A673 (cell line): ENCODE results near the gene TMEM258. TPM values are rescaled to one million over a fixed set of nuclear protein-coding genes. Genes with fewer than 3 reads are reported as not detected.

Experiments
- BruUV-seq: library from RNA; stranded (reverse); fragments of 400-500 nt; replicated peaks from 2 replicates; lab custom pipeline; 2021; lab: Mats Ljungman, UMichigan
- CTCF ChIA-PET: fragments of 300-600 bp; sonication (Branson Sonifier 250); formaldehyde crosslinking; loops from one replicate; lab custom pipeline; 2022; ENCODE audit warnings: antibody characterized with exemption; lab: Charles Lee
- POLR2A ChIA-PET: fragments of 300-600 bp; sonication (Branson Sonifier 250); formaldehyde crosslinking; loops from one replicate; lab custom pipeline; 2022; ENCODE audit warnings: antibody characterized with exemption; ENCODE audit not compliant: low non-redundant PET; lab: Charles Lee
- DNase-seq: peaks from one replicate; pipeline ENCODE4 v3.0.0-alpha.2; 2015; ENCODE audit warnings: low spot score
- H3K27ac ChIP-seq: fragments of 200-600 bp; sonication (generic); 2 replicates; pipeline ENCODE4 v1.5.1; 2016; ENCODE audit warnings: mixed run types, low read depth, mild to moderate bottlenecking, mixed read lengths, antibody characterized with exemption, low read length; ENCODE audit not compliant: poor library complexity, severe bottlenecking
- H3K27me3 ChIP-seq: fragments of 200-600 bp; sonication (generic); replicated peaks from 2 replicates; pipeline ENCODE4 v1.6.1; 2017; ENCODE audit warnings: mixed run types, low read depth, mild to moderate bottlenecking, mixed read lengths, antibody characterized with exemption, low read length; ENCODE audit not compliant: insufficient read depth, poor library complexity
- H3K36me3 ChIP-seq: fragments of 200-600 bp; sonication (generic); 2 replicates; pipeline ENCODE4 v1.6.1; 2016; ENCODE audit warnings: mixed run types, mild to moderate bottlenecking, mixed read lengths, antibody characterized with exemption, low read length; ENCODE audit not compliant: insufficient read depth, poor library complexity, severe bottlenecking
- H3K4me1 ChIP-seq: fragments of 200-600 bp; sonication (generic); 2 replicates; pipeline ENCODE4 v1.6.1; 2017; ENCODE audit warnings: mixed run types, mild to moderate bottlenecking, mixed read lengths, antibody characterized with exemption, low read length; ENCODE audit not compliant: insufficient read depth, poor library complexity, severe bottlenecking
- H3K4me3 ChIP-seq: fragments of 200-600 bp; sonication (generic); 2 replicates; pipeline ENCODE4 v1.5.1; 2016; ENCODE audit warnings: low read depth, mixed run types, mild to moderate bottlenecking, mixed read lengths, low read length; ENCODE audit not compliant: poor library complexity, severe bottlenecking
- H3K9me3 ChIP-seq: fragments of 200-600 bp; sonication (generic); 2 replicates; pipeline ENCODE4 v1.6.1; 2016; ENCODE audit warnings: mixed run types, low read depth, mild to moderate bottlenecking, mixed read lengths, antibody characterized with exemption, low read length; ENCODE audit not compliant: poor library complexity, severe bottlenecking
- CTCF ChIP-seq: fragments of 300-800, 200-600 bp; sonication (generic); conservative IDR thresholded peaks from 2 replicates; pipeline ENCODE4 v1.5.1; 2017; ENCODE audit warnings: low read depth, mild to moderate bottlenecking, antibody characterized with exemption, low read length, moderate library complexity, mixed read lengths
- EZH2 ChIP-seq: fragments of 200-600 bp; sonication (generic); IDR thresholded peaks from 2 replicates; pipeline ENCODE4 v1.6.1; 2017; ENCODE audit warnings: borderline replicate concordance, low read depth, mild to moderate bottlenecking, mixed read lengths, antibody characterized with exemption, low read length; ENCODE audit not compliant: poor library complexity, severe bottlenecking
- intact Hi-C: fragments of 100-400 bp; cut with micrococcal nuclease; formaldehyde crosslinking; loops from one replicate; pipeline ENCODE4 v1.10.0; 2022; ENCODE audit not compliant: unreplicated experiment
- total RNA-seq: library from RNA; stranded (reverse); gene quantifications from 2 replicates; pipeline ENCODE4 v1.2.3, GENCODE V29; 2021

TMEM258 gene
- total RNA-seq, 1 experiment from 2014 or later: 138 TPM

- Histone ChIP-seq H3K4me1 (peaks cover 10% of the 10 kb centered on the region), H3K4me3 (no peak overlapping the region), H3K27me3 (no peaks in the 10 kb centered on the region), H3K9me3 (no peaks in the 10 kb centered on the region), H3K36me3 (no peaks in the 10 kb centered on the region), H3K27ac (no peak overlapping the region)
- no peak for TF ChIP-seq EZH2
- intact Hi-C loops: no loop called here
- BruUV-seq: no TSS peak
- ChIA-PET POLR2A (no interaction called here), CTCF (interaction anchor here (0.9 kb wide), 1 partner anchor 392 kb away, joined by 5 read pairs; no protein-coding TSS in a partner anchor)
- DNase-seq: no peak
Measured at GRCh38 chr11:61778357-61778886, 14.0 kb downstream of the TMEM258 start.

GRCh38 chr11:61777234-61778090, 14.9 kb downstream of the TMEM258 start:
- DNase-seq: peak; percentile 61
- ChIA-PET POLR2A (no interaction called here), CTCF (interaction anchor here (0.6 to 1.0 kb wide), 5 partner anchors 16 to 391 kb away, joined by 3 to 5 read pairs (median 5); no protein-coding TSS in a partner anchor)
- H3K27me3 ChIP-seq: no peaks in the 10 kb centered on the region
- TF ChIP-seq CTCF (no peak), EZH2 (no peak)
- intact Hi-C loops: loop anchor here (2.0 kb wide), 1 partner anchor 31 kb away; no protein-coding TSS in a partner anchor
- no TSS peak for BruUV-seq
- H3K36me3 ChIP-seq: no peaks in the 10 kb centered on the region
- H3K4me1 ChIP-seq: peaks cover 10% of the 10 kb centered on the region
- H3K27ac ChIP-seq: no peak overlapping the region
- no peaks in the 10 kb centered on the region for H3K9me3 ChIP-seq
- H3K4me3 ChIP-seq: no peak overlapping the region

GRCh38 chr11:61776561-61777075, 15.8 kb downstream of the TMEM258 start:
- TF ChIP-seq CTCF (peak; percentile 83), EZH2 (no peak)
- CTCF ChIA-PET: interaction anchor here (0.7 to 1.0 kb wide), 2 partner anchors 15 to 29 kb away, joined by 5 read pairs; no protein-coding TSS in a partner anchor
- Histone ChIP-seq H3K9me3 (no peaks in the 10 kb centered on the region), H3K27me3 (no peaks in the 10 kb centered on the region), H3K4me3 (no peak overlapping the region), H3K27ac (no peak overlapping the region), H3K4me1 (peaks cover 10% of the 10 kb centered on the region), H3K36me3 (no peaks in the 10 kb centered on the region)
- intact Hi-C loops: loop anchor here (2.0 kb wide), 1 partner anchor 30 kb away; no protein-coding TSS in a partner anchor
- POLR2A ChIA-PET: no interaction called here
- no TSS peak for BruUV-seq
- DNase-seq: peak; percentile 78
